Common myeloid progenitor, CD34-positive (primary cell): ENCODE results near the gene ANKRD12. TPM values are rescaled to one million over a fixed set of nuclear protein-coding genes. Genes with fewer than 3 reads are reported as not detected.
"Not testable (repeated sequence)": the region's sequence is repeated elsewhere in the genome, so short reads cannot be mapped to it uniquely, and the experiment has no call there.

Experiments
- CTCF ChIA-PET: fragments of 350-600 bp; sonication (Branson Sonifier 250); formaldehyde crosslinking; loops from one replicate; lab custom pipeline; 2021; ENCODE audit warnings: antibody characterized with exemption; lab: Charles Lee
- POLR2A ChIA-PET: fragments of 350-600 bp; sonication (Branson Sonifier 250); formaldehyde crosslinking; loops from one replicate; lab custom pipeline; 2021; ENCODE audit warnings: antibody characterized with exemption; lab: Charles Lee
- DNase-seq, 3 donors: peaks; one replicate each; pipeline versions ENCODE4 v3.0.0 to v3.0.0-alpha.2; 2013
- H3K27ac ChIP-seq, 2 experiments: 1 replicate in 1 of 2; 2 replicates in 1 of 2; pipeline ENCODE4 v1.7.0; 2013; ENCODE audit warnings: inconsistent platforms in 2 of 2, low read length in 2 of 2, mild to moderate bottlenecking in 2 of 2, low read depth in 1 of 2, moderate library complexity in 1 of 2; ENCODE audit not compliant: severe bottlenecking in 2 of 2, insufficient read depth in 1 of 2, poor library complexity in 1 of 2
- H3K27me3 ChIP-seq, 5 experiments: replicated peaks in 2 of 5; 1 replicate in 3 of 5; 2 replicates in 2 of 5; pipeline versions ENCODE4 v1.6.1 to v1.7.0; 2013; ENCODE audit warnings: low read length in 4 of 5, mild to moderate bottlenecking in 2 of 5, moderate library complexity in 2 of 5, inconsistent platforms in 1 of 5; ENCODE audit not compliant: insufficient read depth in 5 of 5, control insufficient read depth in 4 of 5
- H3K36me3 ChIP-seq, 4 experiments: 1 replicate in 2 of 4; 2 replicates in 2 of 4; pipeline versions ENCODE4 v1.6.1 to v1.7.0; 2013; ENCODE audit warnings: low read length in 3 of 4, control low read depth in 1 of 4, mild to moderate bottlenecking in 1 of 4; ENCODE audit not compliant: control insufficient read depth in 4 of 4, insufficient read depth in 4 of 4
- H3K4me1 ChIP-seq, 4 experiments: 1 replicate in 3 of 4; 2 replicates in 1 of 4; pipeline versions ENCODE4 v1.6.1 to v1.7.1; 2013; ENCODE audit warnings: low read length in 3 of 4, mild to moderate bottlenecking in 3 of 4, control low read depth in 1 of 4, inconsistent platforms in 1 of 4, moderate library complexity in 1 of 4; ENCODE audit not compliant: control insufficient read depth in 4 of 4, insufficient read depth in 4 of 4; ENCODE audit errors: control extremely low read depth in 1 of 4
- H3K4me3 ChIP-seq, 7 experiments: 1 replicate in 4 of 7; 2 replicates in 3 of 7; pipeline versions ENCODE4 v1.5.1 to v1.7.0; 2013; ENCODE audit warnings: mild to moderate bottlenecking in 7 of 7, low read length in 6 of 7, moderate library complexity in 6 of 7, inconsistent platforms in 2 of 7, low read depth in 2 of 7, control low read depth in 1 of 7; ENCODE audit not compliant: insufficient read depth in 4 of 7, control insufficient read depth in 1 of 7; ENCODE audit errors: extremely low read depth in 1 of 7
- H3K9me3 ChIP-seq, 5 experiments: 1 replicate in 4 of 5; 2 replicates in 1 of 5; pipeline versions ENCODE4 v1.6.1 to v1.7.1; 2013; ENCODE audit warnings: low read length in 4 of 5, mild to moderate bottlenecking in 2 of 5, inconsistent platforms in 1 of 5, low read depth in 1 of 5, moderate library complexity in 1 of 5; ENCODE audit not compliant: control insufficient read depth in 4 of 5, insufficient read depth in 2 of 5; ENCODE audit errors: control extremely low read depth in 1 of 5
- WGBS: methylation state at CpG from one replicate; pipeline ENCODE4 v1.1.5; 2013; ENCODE audit not compliant: insufficient coverage; 5-methylcytosine and 5-hydroxymethylcytosine counted together
- polyA plus RNA-seq: library from polyadenylated mRNA; unstranded; fragments of 120-200 nt; gene quantifications from one replicate; pipeline ENCODE4 v1.2.1, GENCODE V29; 2013

The ANKRD12 gene
- polyA plus RNA-seq: 17.5 TPM

GRCh38 chr18:9136315-9137155, at the start of gene ANKRD12:
TSS of gene ANKRD12 (plus strand) at chr18:9136781. CDS start at chr18:9182433, 45,652 bp downstream.
- Histone ChIP-seq H3K4me1 (peaks cover 28 to 49% (median 39%) of the 10 kb centered on the region in 4 experiments), H3K27me3 (no peaks in the 10 kb centered on the region), H3K36me3 (peaks cover 4 to 31% (median 12%) of the 10 kb centered on the region in 4 experiments), H3K27ac (peak within 1 kb of the TSS; percentile 90 to 96), H3K4me3 (peak within 1 kb of the TSS; percentile 83 to 98 (median 93)), H3K9me3 (no peaks in the 10 kb centered on the region)
- WGBS: 0% methylated on average over 81 of the region's 95 CpGs
- DNase-seq: peak; percentile 98 to 99 (median 99)
- ChIA-PET POLR2A (interaction anchor here (0.6 to 3.2 kb wide), 8 partner anchors 13 to 208 kb away, joined by 3 to 23 read pairs (median 4); partner anchors contain the start of gene NDUFV2), CTCF (interaction anchor here (0.6 to 3.8 kb wide), 8 partner anchors 10 to 63 kb away, joined by 3 to 14 read pairs (median 6); partner anchors contain the start of gene NDUFV2)

DNA sequence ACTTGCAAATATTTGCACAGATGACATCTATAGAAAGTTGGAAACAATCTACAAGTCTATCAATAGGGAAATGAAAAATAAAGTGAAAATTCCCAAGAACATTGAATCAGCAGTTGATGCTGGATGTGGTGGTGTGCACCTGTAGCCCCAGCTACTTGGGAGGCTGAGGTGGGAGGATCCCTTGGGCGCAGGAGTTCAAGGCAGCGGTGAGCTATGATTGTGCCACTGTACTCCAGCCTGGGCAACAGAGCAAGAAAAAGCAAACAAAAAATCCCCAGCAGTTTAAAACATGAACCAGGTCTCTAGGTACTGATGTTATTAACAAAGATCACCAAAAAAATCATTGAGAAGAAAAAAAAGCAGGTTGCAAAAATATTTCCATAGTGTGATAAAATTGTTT, 49.4 kb upstream of the ANKRD12 start:
- WGBS: 95% methylated on average over 2 of the region's 2 CpGs
- DNase-seq: no peak

GRCh38 chr18:9088252-9088651, 48.3 kb upstream of the ANKRD12 start:
- Histone ChIP-seq H3K4me1 (peaks cover 0 to 27% (median 19%) of the 10 kb centered on the region in 4 experiments), H3K9me3 (no peaks in the 10 kb centered on the region), H3K27me3 (no peaks in the 10 kb centered on the region), H3K4me3 (no peak overlapping the region), H3K36me3 (no peaks in the 10 kb centered on the region), H3K27ac (no peak overlapping the region)
- DNase-seq: no peak
- CTCF ChIA-PET: interaction anchor here (0.8 kb wide), 1 partner anchor 11 kb away, joined by 3 read pairs; no protein-coding TSS in a partner anchor
- POLR2A ChIA-PET: interaction anchor here (0.8 kb wide), 1 partner anchor 8 kb away, joined by 3 read pairs; no protein-coding TSS in a partner anchor
- 100% methylated on average over 2 of the region's 5 CpGs for WGBS

More for the DNA sequence above, 49.4 kb upstream of the ANKRD12 start:
- H3K27ac ChIP-seq: no peak overlapping the region
- CTCF ChIA-PET: no interaction called here
- POLR2A ChIA-PET: no interaction called here
- H3K4me1 ChIP-seq: peaks cover 6 to 37% (median 26%) of the 10 kb centered on the region in 4 experiments
- no peaks in the 10 kb centered on the region for H3K36me3 ChIP-seq
- H3K9me3 ChIP-seq: no peaks in the 10 kb centered on the region
- no peak overlapping the region for H3K4me3 ChIP-seq
- no peaks in the 10 kb centered on the region for H3K27me3 ChIP-seq

DNA sequence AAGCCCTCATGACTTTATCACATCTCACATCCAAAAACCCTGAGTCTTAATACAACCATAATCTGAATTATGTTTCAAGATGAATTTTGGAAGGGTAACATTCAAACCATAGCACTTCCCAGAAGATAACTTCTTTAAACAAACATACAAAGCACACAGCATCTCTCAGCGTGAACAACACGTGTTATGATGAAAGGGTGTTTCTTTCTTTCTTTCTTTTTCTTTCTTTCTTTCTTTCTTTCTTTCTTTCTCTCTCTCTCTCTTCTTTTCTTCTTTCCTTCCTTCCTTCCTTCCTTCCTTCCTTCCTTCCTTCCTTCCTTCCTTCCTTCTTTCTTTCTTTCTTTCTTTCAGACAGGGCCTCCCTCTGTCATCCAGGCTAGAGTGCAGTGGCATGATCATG, 47.9 kb upstream of the ANKRD12 start:
- not testable (repeated sequence) for H3K9me3 ChIP-seq, H3K27ac ChIP-seq, DNase-seq, H3K36me3 ChIP-seq, H3K4me3 ChIP-seq, H3K27me3 ChIP-seq
- ChIA-PET CTCF (interaction anchor here (0.8 kb wide), 1 partner anchor 11 kb away, joined by 3 read pairs; no protein-coding TSS in a partner anchor), POLR2A (interaction anchor here (0.8 kb wide), 1 partner anchor 9 kb away, joined by 3 read pairs; no protein-coding TSS in a partner anchor)
- no CpG with 5 or more reads among the region's 2 CpGs for WGBS
- peaks cover 0 to 23% (median 16%) of the 10 kb centered on the region in 4 experiments for H3K4me1 ChIP-seq

GRCh38 chr18:9090578-9090977, 46.0 kb upstream of the ANKRD12 start:
- no peak overlapping the region for H3K4me3 ChIP-seq
- H3K4me1 ChIP-seq: peaks cover 7 to 34% (median 18%) of the 10 kb centered on the region in 4 experiments
- CTCF ChIA-PET: interaction anchor here (1.9 kb wide), 1 partner anchor 10 kb away, joined by 5 read pairs; no protein-coding TSS in a partner anchor

GRCh38 chr18:9091066-9091476, 45.5 kb upstream of the ANKRD12 start:
- H3K4me3 ChIP-seq: no peak overlapping the region
- POLR2A ChIA-PET: no interaction called here
- H3K27me3 ChIP-seq: no peaks in the 10 kb centered on the region
- H3K4me1 ChIP-seq: peaks cover 10 to 39% (median 21%) of the 10 kb centered on the region in 4 experiments
- DNase-seq: peak in 1 of 3 donors; percentile 44
- no peaks in the 10 kb centered on the region for H3K36me3 ChIP-seq
- H3K9me3 ChIP-seq: no peaks in the 10 kb centered on the region
- WGBS: 100% methylated on average over 1 of the region's 4 CpGs
- CTCF ChIA-PET: no interaction called here
- no peak overlapping the region for H3K27ac ChIP-seq

More at GRCh38 chr18:9090578-9090977, 46.0 kb upstream of the ANKRD12 start:
- Histone ChIP-seq H3K36me3 (no peaks in the 10 kb centered on the region), H3K27ac (no peak overlapping the region), H3K9me3 (no peaks in the 10 kb centered on the region), H3K27me3 (no peaks in the 10 kb centered on the region)
- POLR2A ChIA-PET: no interaction called here
- no peak for DNase-seq
- 84% methylated on average over 5 of the region's 5 CpGs for WGBS
